Ramos (cell line): ENCODE measurements around the gene RAPGEF3.

Source experiments
- in situ Hi-C: fragments of 300-500 bp; cut with MboI; formaldehyde crosslinking; loops from one replicate; pipeline ENCODE4 v1.14.3; 2022; ENCODE audit warnings: low sequenced_read_pairs; ENCODE audit not compliant: unreplicated experiment

The RAPGEF3 gene

GRCh38 chr12:47763481-47764346, 5.0 kb upstream of the RAPGEF3 start:
- in situ Hi-C loops, result no loop called here

- in situ Hi-C loops, result no loop called here
Measured at GRCh38 chr12:47762850-47763465, 4.3 kb upstream of the RAPGEF3 start.

GRCh38 chr12:47758584-47758833, 171 bp downstream of the RAPGEF3 start:
- in situ Hi-C loops, result no loop called here

GRCh38 chr12:47757840-47758583, 668 bp downstream of the RAPGEF3 start:
- in situ Hi-C loops, result no loop called here

- in situ Hi-C loops, result no loop called here
Measured at GRCh38 chr12:47757364-47757839, 1.3 kb downstream of the RAPGEF3 start.

GRCh38 chr12:47755655-47756562, 2.8 kb downstream of the RAPGEF3 start:
- in situ Hi-C loops, result no loop called here

- in situ Hi-C loops, result no loop called here
Measured at GRCh38 chr12:47754881-47755280, 3.8 kb downstream of the RAPGEF3 start.

- in situ Hi-C loops, result no loop called here
Measured at GRCh38 chr12:47754126-47754525, 4.6 kb downstream of the RAPGEF3 start.

- in situ Hi-C loops, result no loop called here
Measured at GRCh38 chr12:47753021-47754001, 5.4 kb downstream of the RAPGEF3 start.

- in situ Hi-C loops, result no loop called here
Measured at GRCh38 chr12:47752552-47752951, 6.1 kb downstream of the RAPGEF3 start.

- in situ Hi-C loops, result no loop called here
Measured at GRCh38 chr12:47752121-47752520, 6.6 kb downstream of the RAPGEF3 start.

GRCh38 chr12:47751561-47751960, 7.1 kb downstream of the RAPGEF3 start:
- in situ Hi-C loops, result no loop called here

- in situ Hi-C loops, result no loop called here
Measured at GRCh38 chr12:47750916-47751470, 7.7 kb downstream of the RAPGEF3 start.

- in situ Hi-C loops, result no loop called here
Measured at GRCh38 chr12:47750229-47750798, 8.4 kb downstream of the RAPGEF3 start.

- in situ Hi-C loops, result no loop called here
Measured at GRCh38 chr12:47748899-47749298, 9.8 kb downstream of the RAPGEF3 start.

- in situ Hi-C loops, result no loop called here
Measured at GRCh38 chr12:47748507-47748828, 10.2 kb downstream of the RAPGEF3 start.

GRCh38 chr12:47747596-47748506, 10.8 kb downstream of the RAPGEF3 start:
- in situ Hi-C loops, result no loop called here

- in situ Hi-C loops, result no loop called here
Measured at GRCh38 chr12:47747126-47747525, 11.6 kb downstream of the RAPGEF3 start.
